SKM-1 (cell line): ENCODE data around the gene LEMD3.
"Not testable (repeated sequence)": the region's sequence is repeated elsewhere in the genome, so short reads cannot be mapped to it uniquely, and the experiment has no call there.

Experiments used
- DNase-seq: peaks from one replicate; lab custom pipeline; 2025; ENCODE audit not compliant: unreplicated experiment; lab: John Stamatoyannopoulos, UW

The LEMD3 gene

GRCh38 chr12:65276916-65277530 lies 107.6 kb downstream of the LEMD3 start:
- no peak for DNase-seq

GRCh38 chr12:65277994-65278575 lies 108.7 kb downstream of the LEMD3 start:
- no peak for DNase-seq

- DNase-seq = no peak
These were observed 109.4 kb downstream of the LEMD3 start, which contains the start of gene MSRB3 for GRCh38 chr12:65278576-65279368. MSRB3 (plus strand) TSS chr12:65278683; CDS start chr12:65308580, 29,897 bp downstream.

GRCh38 chr12:65279369-65280112 lies 110.2 kb downstream of the LEMD3 start:
- no peak for DNase-seq

- DNase-seq = no peak
These were observed 110.9 kb downstream of the LEMD3 start for GRCh38 chr12:65280306-65280705.

GRCh38 chr12:65282840-65283239 lies 113.5 kb downstream of the LEMD3 start:
- DNase-seq = no peak

- DNase-seq = not testable (repeated sequence)
These were observed 116.1 kb downstream of the LEMD3 start for GRCh38 chr12:65285532-65285931.

GRCh38 chr12:65287426-65287825 lies 118.0 kb downstream of the LEMD3 start:
- no peak for DNase-seq

GRCh38 chr12:65292241-65292640 lies 122.9 kb downstream of the LEMD3 start:
- DNase-seq = no peak

GRCh38 chr12:65293735-65294134 lies 124.4 kb downstream of the LEMD3 start:
- no peak for DNase-seq

GRCh38 chr12:65294641-65295262 lies 125.4 kb downstream of the LEMD3 start:
- no peak for DNase-seq

GRCh38 chr12:65296508-65297265 lies 127.3 kb downstream of the LEMD3 start:
- no peak for DNase-seq
